ENCODE results near the gene PCSK5.
"Not testable (repeated sequence)": the region's sequence is repeated elsewhere in the genome, so short reads cannot be mapped to it uniquely, and the experiment has no call there.

The PCSK5 gene

DNA sequence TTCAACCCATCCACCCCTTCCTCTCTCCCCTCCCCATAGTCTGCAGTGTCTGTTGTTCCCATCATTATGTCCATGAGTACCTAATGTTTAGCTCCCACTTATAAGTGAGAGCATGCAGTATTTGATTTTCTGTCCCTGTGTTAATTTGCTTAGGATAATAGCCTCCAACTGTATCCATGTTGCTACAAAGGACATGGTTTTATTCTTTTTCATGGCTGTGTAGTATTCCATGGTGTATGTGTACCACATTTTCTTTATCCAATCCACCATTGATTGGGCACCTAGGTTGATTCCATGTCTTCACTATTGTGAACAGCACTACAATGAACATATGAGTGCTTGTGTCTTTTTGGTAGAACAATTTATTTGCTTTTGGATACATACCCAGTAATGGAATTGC is 187.1 kb downstream of the PCSK5 start:
- Mint-ChIP-seq H3K4me1 (no peaks in the 10 kb centered on the region), H3K27ac (no peak overlapping the region), H3K4me3 (no peak overlapping the region), H3K9me3 (peaks cover 6% of the 10 kb centered on the region), H3K36me3 (no peaks in the 10 kb centered on the region)
- ATAC-seq = no peak
- no peak for DNase-seq (ENCODE audit: low spot score in 2 of 2)

DNA sequence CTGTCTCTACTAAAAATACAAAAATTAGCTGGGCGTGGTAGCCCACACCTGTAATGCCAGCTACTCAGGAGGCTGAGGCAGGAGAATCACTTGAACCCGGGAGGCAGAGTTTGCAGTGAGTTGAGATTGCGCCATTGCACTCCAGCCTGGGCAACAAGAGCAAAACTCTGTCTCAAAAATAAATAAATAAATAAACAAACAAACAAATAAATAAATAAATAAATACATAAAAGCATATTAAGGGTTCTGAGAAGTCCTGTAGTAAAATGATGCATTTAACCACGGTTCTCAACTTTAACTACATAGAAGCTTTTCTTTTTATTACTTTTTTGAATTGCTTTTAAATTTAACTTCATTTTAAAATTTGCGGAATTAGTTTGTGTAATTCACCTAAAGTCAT is 190.8 kb downstream of the PCSK5 start:
- H3K9me3 Mint-ChIP-seq; H3K4me3 Mint-ChIP-seq; H3K36me3 Mint-ChIP-seq; H3K4me1 Mint-ChIP-seq; DNase-seq (ENCODE audit: low spot score in 2 of 2); ATAC-seq; H3K27ac Mint-ChIP-seq: not testable (repeated sequence)

DNA sequence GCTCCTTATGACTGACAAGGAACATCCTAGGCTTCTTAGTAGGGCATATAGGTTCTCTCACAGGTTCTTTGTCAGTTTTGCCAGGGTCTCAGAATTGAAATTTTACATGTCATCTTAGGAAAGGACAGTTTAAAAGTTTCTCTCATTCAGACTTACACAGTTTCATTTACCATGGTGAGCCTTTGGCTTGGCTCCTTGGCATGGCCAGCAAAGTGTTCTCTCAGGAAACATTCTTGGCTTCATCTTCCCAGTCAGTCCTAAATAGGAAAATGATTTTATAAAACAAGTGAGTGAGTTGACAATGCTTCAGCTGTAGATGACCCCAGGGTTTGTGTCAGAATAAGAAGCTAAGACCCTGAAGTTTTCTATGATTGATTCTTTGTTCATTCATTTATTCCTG is 191.6 kb downstream of the PCSK5 start:
- no peak for ATAC-seq
- Mint-ChIP-seq H3K36me3 (no peaks in the 10 kb centered on the region), H3K9me3 (no peaks in the 10 kb centered on the region), H3K4me3 (no peak overlapping the region), H3K27ac (no peak overlapping the region), H3K4me1 (no peaks in the 10 kb centered on the region)
- no peak for DNase-seq (ENCODE audit: low spot score in 2 of 2)

DNA sequence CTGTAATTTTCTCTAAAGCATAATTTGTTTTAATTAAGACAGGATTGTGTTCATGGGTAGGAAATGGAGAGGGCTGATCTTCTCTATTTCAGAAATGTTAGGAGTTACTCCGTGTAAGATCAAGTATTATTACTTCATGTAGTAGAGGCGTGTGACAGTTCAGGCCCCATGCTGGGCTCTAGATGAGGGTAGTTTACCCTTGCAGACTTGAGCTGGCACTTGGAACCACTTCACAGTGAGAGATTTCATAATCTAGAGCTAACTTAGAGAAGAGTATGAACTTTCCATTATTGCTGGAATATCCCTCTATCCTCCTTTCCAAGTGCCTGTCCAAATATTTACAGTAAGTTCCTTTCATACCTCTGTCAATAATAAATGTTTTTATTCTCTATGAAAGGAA is 195.1 kb downstream of the PCSK5 start:
- H3K4me1 Mint-ChIP-seq = no peaks in the 10 kb centered on the region
- no peak overlapping the region for H3K27ac Mint-ChIP-seq
- H3K36me3 Mint-ChIP-seq = no peaks in the 10 kb centered on the region
- no peak overlapping the region for H3K4me3 Mint-ChIP-seq
- no peak for DNase-seq (ENCODE audit: low spot score in 2 of 2)
- no peaks in the 10 kb centered on the region for H3K9me3 Mint-ChIP-seq
- no peak for ATAC-seq

DNA sequence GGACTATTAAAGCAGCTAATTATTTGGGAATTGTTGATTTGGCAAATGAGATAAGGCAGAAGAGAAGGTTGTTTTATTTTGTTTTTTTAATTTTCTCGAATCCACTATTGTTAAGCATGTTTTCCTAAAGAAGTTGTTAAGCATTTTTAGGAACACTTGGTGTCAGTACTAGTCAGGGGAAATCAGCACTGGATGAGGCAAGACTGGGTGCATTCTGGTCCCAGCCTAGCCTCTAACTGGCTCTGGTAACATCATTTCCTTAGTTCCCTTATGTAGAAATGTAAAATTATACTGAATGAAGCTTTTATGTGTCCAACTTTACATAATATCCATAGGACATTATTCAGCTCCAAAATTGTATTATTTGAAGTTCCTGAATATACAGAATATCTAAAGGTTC is 196.1 kb downstream of the PCSK5 start:
- Mint-ChIP-seq H3K9me3 (no peaks in the 10 kb centered on the region), H3K27ac (no peak overlapping the region), H3K4me3 (no peak overlapping the region), H3K4me1 (no peaks in the 10 kb centered on the region), H3K36me3 (no peaks in the 10 kb centered on the region)
- DNase-seq (ENCODE audit: low spot score in 2 of 2) (no peak), ATAC-seq (no peak)

DNA sequence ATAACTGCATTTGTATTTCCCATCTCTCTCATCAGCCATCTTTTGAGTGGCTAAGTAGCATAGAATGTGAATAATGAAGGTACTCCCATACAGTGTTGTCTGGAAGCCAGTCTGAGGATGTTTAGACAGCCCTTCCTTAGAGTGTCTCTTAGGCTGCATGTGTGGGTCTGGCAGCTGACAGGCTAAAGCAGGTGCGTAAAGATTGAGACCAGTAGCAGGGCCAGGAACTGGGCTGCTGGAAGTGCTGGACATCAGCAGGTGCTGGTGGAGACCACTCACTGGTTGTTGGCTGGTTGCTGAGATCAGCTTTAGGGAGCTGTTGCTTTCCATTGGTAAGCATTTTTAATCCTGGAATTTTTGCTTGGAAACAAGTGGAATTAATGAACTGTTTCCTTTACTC is 197.5 kb downstream of the PCSK5 start:
- Mint-ChIP-seq H3K36me3 (no peaks in the 10 kb centered on the region), H3K27ac (no peak overlapping the region), H3K4me3 (no peak overlapping the region), H3K9me3 (no peaks in the 10 kb centered on the region), H3K4me1 (no peaks in the 10 kb centered on the region)
- ATAC-seq (no peak), DNase-seq (ENCODE audit: low spot score in 2 of 2) (no peak)

DNA sequence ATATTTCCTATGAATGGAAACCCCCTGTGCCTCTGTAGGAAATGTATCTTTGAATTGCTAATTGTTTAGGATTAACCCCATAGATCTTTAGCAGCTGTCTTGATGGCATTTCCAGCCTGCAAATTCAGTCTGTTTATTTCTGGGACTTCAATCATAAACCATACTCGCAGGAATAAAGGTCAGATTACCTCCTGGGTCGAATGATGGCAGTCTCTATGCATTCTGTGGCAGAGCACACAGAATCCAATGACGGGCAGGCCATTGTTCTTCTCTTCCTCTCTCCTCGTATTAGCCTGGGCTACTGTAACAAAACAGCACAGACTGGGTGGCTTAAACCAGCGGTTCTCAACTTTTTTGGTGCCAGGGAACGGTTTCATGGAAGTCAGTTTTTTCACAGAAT is 199.9 kb downstream of the PCSK5 start:
- H3K27ac Mint-ChIP-seq = no peak overlapping the region
- H3K4me3 Mint-ChIP-seq = no peak overlapping the region
- ATAC-seq (no peak), DNase-seq (ENCODE audit: low spot score in 2 of 2) (no peak)
- no peaks in the 10 kb centered on the region for H3K36me3 Mint-ChIP-seq
- H3K4me1 Mint-ChIP-seq = no peaks in the 10 kb centered on the region
- no peaks in the 10 kb centered on the region for H3K9me3 Mint-ChIP-seq

DNA sequence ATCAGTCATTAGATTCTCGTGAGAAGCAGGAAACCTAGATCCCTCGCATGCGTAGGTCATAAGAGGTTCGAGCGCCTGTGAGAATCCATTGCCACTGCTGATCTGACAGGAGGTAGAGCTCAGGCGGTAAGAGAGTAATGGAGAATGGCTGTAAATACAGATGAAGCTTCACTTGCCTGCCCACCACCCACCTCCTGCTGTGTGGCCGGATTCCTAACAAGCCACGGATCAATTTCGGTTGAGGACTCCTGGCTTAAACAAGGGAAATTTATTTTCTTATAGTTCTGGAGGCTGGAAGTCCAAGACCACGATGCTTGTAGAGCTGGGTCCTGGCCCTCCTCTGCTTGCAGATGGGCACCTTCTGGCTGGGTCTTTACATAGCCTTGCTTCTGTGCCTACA is 200.4 kb downstream of the PCSK5 start:
- peaks cover 2% of the 10 kb centered on the region for H3K36me3 Mint-ChIP-seq
- DNase-seq (ENCODE audit: low spot score in 2 of 2) = no peak
- no peaks in the 10 kb centered on the region for H3K9me3 Mint-ChIP-seq
- H3K4me1 Mint-ChIP-seq = no peaks in the 10 kb centered on the region
- ATAC-seq = no peak
- H3K4me3 Mint-ChIP-seq = no peak overlapping the region
- no peak overlapping the region for H3K27ac Mint-ChIP-seq

DNA sequence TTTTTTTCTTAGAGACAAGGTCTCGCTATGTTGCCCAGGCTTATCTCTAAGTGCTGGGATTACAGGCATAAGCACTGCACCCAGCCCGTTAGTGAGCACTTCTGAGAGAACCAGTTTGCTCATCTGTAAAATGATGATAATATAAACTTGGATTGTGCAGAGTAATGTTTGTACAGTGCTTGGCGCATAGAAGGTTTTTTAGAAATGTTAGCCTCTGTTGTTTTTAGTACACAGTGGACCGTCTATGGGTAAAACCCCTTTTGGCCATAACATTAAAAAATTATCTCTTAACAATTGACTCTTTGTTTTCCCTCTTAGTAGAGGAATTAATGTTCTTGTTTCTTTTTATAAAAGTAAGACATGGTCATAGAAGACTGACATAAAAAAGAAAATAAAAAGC is 202.1 kb downstream of the PCSK5 start:
- Mint-ChIP-seq H3K4me3 (no peak overlapping the region), H3K4me1 (no peaks in the 10 kb centered on the region), H3K9me3 (no peaks in the 10 kb centered on the region), H3K27ac (no peak overlapping the region), H3K36me3 (peaks cover 6% of the 10 kb centered on the region)
- ATAC-seq = no peak
- DNase-seq (ENCODE audit: low spot score in 2 of 2) = no peak

DNA sequence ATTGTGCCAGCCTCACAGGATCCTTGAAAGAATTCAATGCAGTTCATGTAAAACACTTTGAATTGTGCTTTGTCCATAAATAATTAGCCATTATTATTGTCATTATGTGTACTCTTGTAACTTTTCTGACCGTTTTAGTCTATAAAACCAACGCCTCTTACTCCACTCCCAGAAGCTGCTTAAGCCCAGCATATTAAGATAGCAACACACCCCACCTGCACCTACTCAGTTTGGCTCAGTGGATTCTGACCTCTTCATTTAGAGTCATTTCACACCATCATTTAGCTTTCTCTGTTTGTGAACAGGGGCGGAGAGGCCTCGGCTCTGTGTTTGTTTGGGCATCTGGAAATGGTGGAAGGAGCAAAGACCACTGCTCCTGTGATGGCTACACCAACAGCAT is 205.1 kb downstream of the PCSK5 start:
- H3K4me1 Mint-ChIP-seq = no peaks in the 10 kb centered on the region
- H3K4me3 Mint-ChIP-seq = no peak overlapping the region
- ATAC-seq = no peak
- no peaks in the 10 kb centered on the region for H3K9me3 Mint-ChIP-seq
- peaks cover 6% of the 10 kb centered on the region for H3K36me3 Mint-ChIP-seq
- H3K27ac Mint-ChIP-seq = no peak overlapping the region
- no peak for DNase-seq (ENCODE audit: low spot score in 2 of 2)

DNA sequence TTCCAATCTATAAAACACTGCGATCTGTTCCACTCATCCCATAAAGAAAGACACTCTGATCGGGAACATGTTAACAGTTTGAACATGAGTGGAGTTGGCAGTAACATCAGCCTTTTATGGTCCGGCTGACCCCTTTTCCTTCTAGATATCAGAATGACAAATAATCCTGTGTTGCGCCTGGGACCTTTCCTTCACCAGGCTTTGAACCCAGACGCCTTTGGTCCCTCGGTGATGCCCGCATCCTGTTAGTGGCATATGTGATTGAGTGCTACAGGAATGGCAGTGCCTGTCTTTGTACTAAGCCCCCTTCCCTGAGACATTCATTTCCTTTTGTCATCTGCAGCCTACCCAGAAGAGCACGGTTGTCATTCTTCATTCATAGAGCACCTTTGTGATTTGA is 209.0 kb downstream of the PCSK5 start:
- H3K27ac Mint-ChIP-seq = no peak overlapping the region
- no peaks in the 10 kb centered on the region for H3K9me3 Mint-ChIP-seq
- DNase-seq (ENCODE audit: low spot score in 2 of 2) (no peak), ATAC-seq (no peak)
- H3K4me3 Mint-ChIP-seq = no peak overlapping the region
- peaks cover 6% of the 10 kb centered on the region for H3K36me3 Mint-ChIP-seq
- no peaks in the 10 kb centered on the region for H3K4me1 Mint-ChIP-seq

DNA sequence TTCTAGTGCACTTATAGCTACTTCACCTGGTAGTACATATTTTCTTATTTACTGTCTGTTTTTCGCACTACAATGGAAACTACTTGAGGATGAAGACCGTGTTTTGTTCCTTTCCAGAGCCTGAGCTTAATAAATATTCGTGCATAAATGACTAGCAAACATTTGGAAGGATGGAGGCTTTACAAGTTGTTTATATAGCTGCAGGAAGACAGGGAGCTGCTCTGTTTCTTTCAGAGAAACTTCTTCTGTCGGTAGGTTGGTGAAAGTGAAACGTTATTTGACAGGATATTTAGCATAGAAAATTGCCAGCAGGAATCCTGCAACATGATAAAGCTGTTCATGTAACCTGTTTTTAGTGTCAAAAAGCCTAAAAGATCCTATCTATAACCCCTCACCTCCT is 210.6 kb downstream of the PCSK5 start:
- ATAC-seq (no peak), DNase-seq (ENCODE audit: low spot score in 2 of 2) (no peak)
- Mint-ChIP-seq H3K4me1 (no peaks in the 10 kb centered on the region), H3K4me3 (no peak overlapping the region), H3K9me3 (no peaks in the 10 kb centered on the region), H3K36me3 (peaks cover 2% of the 10 kb centered on the region), H3K27ac (no peak overlapping the region)

DNA sequence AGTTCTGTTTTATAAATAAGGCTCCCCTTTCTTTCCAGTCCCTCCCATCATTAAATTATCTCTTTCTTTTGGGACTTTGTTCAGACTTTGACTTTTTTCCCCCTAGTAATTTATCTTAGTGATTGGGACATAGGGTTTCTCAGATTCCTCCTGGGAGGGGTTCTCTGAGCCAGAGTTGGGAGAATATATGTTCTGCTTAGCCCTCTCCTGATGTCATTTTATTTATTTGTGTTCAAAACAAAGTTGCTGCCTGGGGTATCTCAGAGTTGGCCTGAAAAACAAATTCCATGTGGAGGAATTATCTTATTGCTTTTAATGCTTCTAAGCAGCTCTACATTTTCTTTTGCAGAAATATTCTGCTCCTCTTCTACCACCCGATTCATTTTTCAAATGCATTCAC is 211.0 kb downstream of the PCSK5 start:
- Mint-ChIP-seq H3K9me3 (no peaks in the 10 kb centered on the region), H3K4me1 (no peaks in the 10 kb centered on the region), H3K27ac (no peak overlapping the region), H3K36me3 (no peaks in the 10 kb centered on the region), H3K4me3 (no peak overlapping the region)
- no peak for ATAC-seq
- no peak for DNase-seq (ENCODE audit: low spot score in 2 of 2)

DNA sequence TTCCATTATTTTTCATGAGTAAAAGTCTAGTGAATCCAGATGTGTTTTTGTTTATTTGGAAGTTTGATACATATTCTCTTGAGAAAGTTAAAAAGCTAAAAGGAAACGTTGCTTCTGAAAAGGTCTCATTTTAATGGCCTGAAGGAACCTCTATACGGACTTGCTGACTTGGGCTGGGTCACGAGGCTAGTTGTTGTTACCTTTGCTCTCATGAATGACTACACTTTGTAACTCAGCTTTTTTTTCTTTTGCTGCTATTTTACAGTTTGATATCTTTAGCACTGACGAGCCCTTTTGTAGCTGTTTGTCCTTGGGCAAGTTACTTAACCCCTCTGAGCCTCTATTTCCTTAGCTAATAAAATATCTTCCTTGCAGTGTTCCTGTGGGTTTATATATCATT is 211.5 kb downstream of the PCSK5 start:
- Mint-ChIP-seq H3K27ac (no peak overlapping the region), H3K9me3 (no peaks in the 10 kb centered on the region), H3K36me3 (no peaks in the 10 kb centered on the region), H3K4me1 (no peaks in the 10 kb centered on the region), H3K4me3 (no peak overlapping the region)
- no peak for DNase-seq (ENCODE audit: low spot score in 2 of 2)
- ATAC-seq = no peak

DNA sequence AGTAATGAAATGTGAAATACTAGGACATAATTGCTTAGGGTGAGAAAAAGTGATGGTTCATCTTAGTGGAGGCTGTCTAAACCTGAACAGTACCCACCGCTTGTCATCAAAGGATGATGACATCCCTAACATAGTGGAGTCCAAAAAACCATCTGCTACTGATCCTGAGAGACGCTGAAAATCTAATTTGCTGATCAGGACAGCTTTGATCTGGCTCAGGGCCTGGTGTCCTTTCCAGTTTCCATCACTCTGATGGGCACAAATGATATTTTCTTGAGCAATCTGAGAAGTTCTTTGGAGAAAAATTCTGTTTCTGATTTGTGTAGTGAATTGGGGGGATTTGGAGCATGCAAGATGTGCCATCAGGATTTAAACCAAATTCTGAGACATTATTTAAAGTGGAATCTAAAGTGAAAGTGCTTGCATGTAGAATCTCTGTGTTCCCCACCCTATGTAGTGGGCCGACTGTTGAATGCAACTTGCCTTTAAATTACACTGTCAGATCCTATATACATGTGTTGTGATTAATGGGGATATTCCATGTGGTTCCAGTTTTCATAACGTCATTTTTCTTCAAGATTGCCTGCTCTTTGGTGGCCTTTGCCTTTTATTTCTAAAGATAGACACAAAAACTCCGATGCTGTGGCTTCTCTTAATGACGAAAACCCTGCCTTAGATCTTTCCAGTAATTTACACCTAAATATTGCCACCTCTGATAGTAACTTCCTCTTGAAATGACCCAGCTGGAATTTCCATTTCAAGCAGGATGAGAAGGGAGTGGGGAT is 213.2 kb downstream of the PCSK5 start:
- ATAC-seq = no peak
- Mint-ChIP-seq H3K4me1 (no peaks in the 10 kb centered on the region), H3K27ac (no peak overlapping the region), H3K4me3 (no peak overlapping the region), H3K36me3 (no peaks in the 10 kb centered on the region), H3K9me3 (no peaks in the 10 kb centered on the region)
- DNase-seq (ENCODE audit: low spot score in 2 of 2) = no peak

DNA sequence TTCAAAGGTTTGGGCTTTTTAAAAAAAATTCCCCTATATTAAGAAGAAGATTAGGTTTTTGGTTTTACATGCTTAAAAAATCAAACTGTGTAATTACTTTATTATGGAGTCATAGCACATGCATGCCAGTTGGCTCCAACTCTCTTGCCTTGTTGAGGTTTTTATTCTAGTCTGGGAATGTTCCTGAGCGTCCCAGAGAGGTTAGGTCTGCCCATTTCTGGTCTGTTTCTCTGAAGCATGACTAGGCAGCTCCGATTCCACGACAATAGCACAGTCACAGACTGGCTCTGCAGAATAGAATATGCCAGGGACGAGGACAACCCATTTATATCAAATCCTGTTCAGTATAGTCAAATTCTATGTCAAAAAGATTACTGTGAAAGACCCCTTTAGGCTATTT is 217.0 kb downstream of the PCSK5 start:
- Mint-ChIP-seq H3K36me3 (no peaks in the 10 kb centered on the region), H3K27ac (no peak overlapping the region)

DNA sequence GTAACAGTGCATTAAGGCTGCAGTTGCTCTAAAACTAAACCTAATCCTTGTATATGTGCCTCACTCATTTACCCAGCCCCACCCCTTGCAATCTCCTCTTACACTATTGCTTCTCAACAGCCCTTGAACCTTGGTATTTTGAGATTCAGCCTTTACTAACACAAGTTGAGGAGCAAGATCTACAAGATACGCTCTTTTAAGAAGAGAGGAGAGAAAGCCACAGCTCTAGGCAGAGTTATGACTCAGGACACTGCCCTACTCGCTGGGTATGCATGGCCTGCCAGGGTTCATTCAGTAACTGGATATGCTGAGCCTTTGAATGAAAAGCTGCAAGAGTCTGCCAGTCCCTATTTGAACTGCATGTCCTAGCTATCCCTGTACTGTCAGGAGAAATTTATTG is 219.5 kb downstream of the PCSK5 start:
- H3K4me1 Mint-ChIP-seq = no peaks in the 10 kb centered on the region

More for the DNA sequence above, 217.0 kb downstream of the PCSK5 start:
- H3K4me1 Mint-ChIP-seq = no peaks in the 10 kb centered on the region
- no peak for ATAC-seq
- H3K9me3 Mint-ChIP-seq = no peaks in the 10 kb centered on the region
- DNase-seq (ENCODE audit: low spot score in 2 of 2) = no peak
- no peak overlapping the region for H3K4me3 Mint-ChIP-seq

More for the DNA sequence above, 219.5 kb downstream of the PCSK5 start:
- DNase-seq (ENCODE audit: low spot score in 2 of 2) (no peak), ATAC-seq (peak; percentile 47)
- H3K36me3 Mint-ChIP-seq = no peaks in the 10 kb centered on the region
- no peaks in the 10 kb centered on the region for H3K9me3 Mint-ChIP-seq
- no peak overlapping the region for H3K27ac Mint-ChIP-seq
- no peak overlapping the region for H3K4me3 Mint-ChIP-seq
